K562 (cell line): Measurements from ENCODE around the gene PTOV1. TPM values are rescaled to one million over a fixed set of nuclear protein-coding genes. Genes with fewer than 3 reads are reported as not detected.

Experiments used
- ATAC-seq: fragments of 200-7000 bp; cut with Tn5 transposase; 3 replicates; pipeline ENCODE4 v1.9.1; 2020; ENCODE audit warnings: moderate library complexity
- BruUV-seq: library from RNA; stranded (reverse); fragments of 400-500 nt; replicated peaks from 2 replicates; lab custom pipeline; 2021; lab: Mats Ljungman, UMichigan
- CTCF ChIA-PET: fragments of 300-600 bp; formaldehyde crosslinking; extraction: SDS; loops from one replicate; lab custom pipeline; 2021; ENCODE audit warnings: low intra/inter-chr PET ratio; lab: Yijun Ruan, JAX
- POLR2A ChIA-PET: fragments of 300-600, 350-650 bp; sonication (Branson Sonifier 250); formaldehyde crosslinking; extraction: SDS; loops from one replicate; lab custom pipeline; 2021; ENCODE audit warnings: antibody characterized with exemption, inconsistent platforms; lab: Yijun Ruan, JAX
- DNase-seq, 4 experiments: peaks; one replicate each; pipeline versions ENCODE4 v3.0.0 to v3.0.0-alpha.2; 2011 to 2018; ENCODE audit warnings: low spot score in 3 of 4, mixed read lengths in 3 of 4; ENCODE audit errors: extremely low read depth in 1 of 4
- FAIRE-seq: peaks from 2 replicates; lab custom pipeline; 2011; peaks lifted over from hg19 to GRCh38; lab: Jason Lieb, UNC
- H2AFZ ChIP-seq: 2 replicates; pipeline ENCODE4 v1.6.0; 2011; ENCODE audit warnings: low read depth, low read length, control low read depth, inconsistent platforms
- H3K27ac ChIP-seq: fragments of 200-600 bp; 3 replicates; pipeline ENCODE4 v1.8.0; 2011; ENCODE audit warnings: low read depth, mild to moderate bottlenecking, control low read depth, inconsistent platforms, low read length, moderate library complexity, mixed read lengths; ENCODE audit errors: extremely low read depth
- H3K27me3 ChIP-seq, 2 experiments: fragments of 300-600 bp in 1 of 2; 2 replicates in 1 of 2; 3 replicates in 1 of 2; pipeline versions ENCODE4 v1.6.0 to v1.8.0; 2011; ENCODE audit warnings: inconsistent platforms in 2 of 2, low read length in 2 of 2, mild to moderate bottlenecking in 1 of 2, mixed read lengths in 1 of 2, moderate library complexity in 1 of 2; ENCODE audit not compliant: control insufficient read depth in 2 of 2, insufficient read depth in 2 of 2
- H3K36me3 ChIP-seq: fragments of 300-600 bp; 3 replicates; pipeline ENCODE4 v1.8.0; 2011; ENCODE audit warnings: mild to moderate bottlenecking, low read length, inconsistent platforms; ENCODE audit not compliant: control insufficient read depth, insufficient read depth
- H3K4me1 ChIP-seq, 2 experiments: fragments of 200-600 bp in 1 of 2; replicated peaks in 1 of 2; 2 replicates in 1 of 2; 3 replicates in 1 of 2; pipeline versions ENCODE4 v1.5.1 to v1.8.0; 2011; ENCODE audit warnings: inconsistent platforms in 2 of 2, low read length in 2 of 2, mild to moderate bottlenecking in 1 of 2, mixed read lengths in 1 of 2, moderate library complexity in 1 of 2; ENCODE audit not compliant: control insufficient read depth in 2 of 2, insufficient read depth in 2 of 2
- H3K4me2 ChIP-seq: 2 replicates; pipeline ENCODE4 v1.6.1; 2011; ENCODE audit warnings: low read length, control low read depth, inconsistent platforms, mixed read lengths; ENCODE audit not compliant: insufficient read depth
- H3K4me3 ChIP-seq: fragments of 200-600 bp; sonication (generic), shearing (Covaris generic); 2 replicates; pipeline ENCODE4 v1.5.1; 2016; ENCODE audit warnings: control low read depth, inconsistent platforms
- H3K79me2 ChIP-seq: fragments of 200-600 bp; 3 replicates; pipeline ENCODE4 v1.8.0; 2011; ENCODE audit warnings: low read length, inconsistent platforms; ENCODE audit not compliant: control insufficient read depth, insufficient read depth
- H3K9ac ChIP-seq, 2 experiments: 2 replicates each; pipeline versions ENCODE4 v1.6.0 to v1.6.1; 2011; ENCODE audit warnings: low read depth in 2 of 2, low read length in 2 of 2, control low read depth in 1 of 2, inconsistent platforms in 1 of 2, mild to moderate bottlenecking in 1 of 2, mixed read lengths in 1 of 2; ENCODE audit not compliant: insufficient read depth in 1 of 2
- H3K9me1 ChIP-seq: one replicate; pipeline ENCODE4 v1.6.0; 2011; ENCODE audit warnings: inconsistent platforms, mild to moderate bottlenecking, low read length, moderate library complexity; ENCODE audit not compliant: control insufficient read depth, insufficient read depth
- H3K9me3 ChIP-seq: replicated peaks from 2 replicates; pipeline ENCODE4 v1.5.1; 2011; ENCODE audit warnings: low read depth, low read length, inconsistent platforms; ENCODE audit not compliant: control insufficient read depth, insufficient read depth
- H4K20me1 ChIP-seq: replicated peaks from 2 replicates; pipeline ENCODE4 v1.6.1; 2011; ENCODE audit warnings: low read length, inconsistent platforms, mixed read lengths; ENCODE audit not compliant: control insufficient read depth, insufficient read depth
- NFIC ChIP-seq: fragments of 450-650 bp; IDR thresholded peaks from 2 replicates; pipeline ENCODE4 v1.6.1; 2017; ENCODE audit warnings: mild to moderate bottlenecking, inconsistent platforms
- PTRF ChIP-seq: fragments of 450-650 bp; IDR thresholded peaks from 2 replicates; pipeline ENCODE4 v1.6.1; 2016; ENCODE audit warnings: mild to moderate bottlenecking, missing genetic modification characterization, missing compliant biosample characterization
- SMARCA4 ChIP-seq: fragments of 450-650 bp; IDR thresholded peaks from 2 replicates; pipeline ENCODE4 v1.6.1; 2016
- YY1 ChIP-seq, 3 experiments: IDR thresholded peaks; 2 replicates each; pipeline ENCODE4 v1.6.1; 2011; ENCODE audit warnings: low read length in 2 of 3, mild to moderate bottlenecking in 2 of 3, moderate library complexity in 2 of 3, borderline replicate concordance in 1 of 3, control low read depth in 1 of 3, low read depth in 1 of 3; ENCODE audit not compliant: insufficient read depth in 3 of 3, insufficient replicate concordance in 2 of 3, control insufficient read depth in 1 of 3, insufficient read length in 1 of 3; ENCODE audit errors: extremely low read depth in 1 of 3
- ZBTB33 ChIP-seq: sonication (generic); formaldehyde crosslinking; IDR thresholded peaks from 2 replicates; pipeline ENCODE4 v1.8.1; 2023; ENCODE audit warnings: mild to moderate bottlenecking, missing genetic modification reagents
- ZFP91 ChIP-seq: sonication (generic); formaldehyde crosslinking; IDR thresholded peaks from 2 replicates; pipeline ENCODE4 v1.8.0; 2022; ENCODE audit warnings: mild to moderate bottlenecking, missing genetic modification reagents
- WGBS: fragments of 100-300 bp; shearing (Covaris generic); methylation state at CpG from one replicate; pipeline ENCODE4 v1.1.6; 2016; ENCODE audit warnings: low coverage, mixed read lengths; ENCODE audit not compliant: insufficient coverage; ENCODE audit errors: missing lambda C conversion rate; 5-methylcytosine and 5-hydroxymethylcytosine counted together
- in situ Hi-C: fragments of 300-500 bp; cut with MboI; formaldehyde crosslinking; loops from 4 replicates; pipeline ENCODE4 v1.15.0; 2018; ENCODE audit warnings: inconsistent platforms, mixed read lengths
- intact Hi-C: fragments of 100-400 bp; cut with micrococcal nuclease; formaldehyde crosslinking; loops from 2 replicates; pipeline ENCODE4 v1.14.2; 2022
- polyA plus RNA-seq, 8 experiments: library from polyadenylated mRNA; depleted of rRNA in 4 of 8; stranded (reverse) in 5 of 8; unstranded in 3 of 8; fragments of >200 nt; fragmentation: Nextera tagmentation in 2 of 8; fragmentation: Illumina TruSeq in 1 of 8; extraction: Ambion mirVana in 2 of 8; extraction: Trizol in 1 of 8; gene quantifications; 2 replicates each; pipeline versions ENCODE4 v1.2.1 to v1.2.3, GENCODE V29; 2011 to 2014; ENCODE audit warnings: inconsistent platforms in 1 of 8, missing spikeins in 1 of 8
- total RNA-seq, 7 experiments: library from RNA; depleted of rRNA in 6 of 7; stranded (reverse); fragments of >200 nt in 6 of 7; fragmentation: Illumina TruSeq in 2 of 7; extraction: Trizol in 2 of 7; gene quantifications; 2 replicates each; pipeline versions ENCODE4 v1.2.1 to v1.2.3, GENCODE V29; 2011 to 2021; ENCODE audit warnings: low replicate concordance in 1 of 7

Gene PTOV1
- total and polyA plus RNA-seq, 9 of the 15 experiments (the other 6 are each of a cell fraction or from before 2014, with no cell fraction given): 4.9 to 169 (median 43.5) TPM

DNA sequence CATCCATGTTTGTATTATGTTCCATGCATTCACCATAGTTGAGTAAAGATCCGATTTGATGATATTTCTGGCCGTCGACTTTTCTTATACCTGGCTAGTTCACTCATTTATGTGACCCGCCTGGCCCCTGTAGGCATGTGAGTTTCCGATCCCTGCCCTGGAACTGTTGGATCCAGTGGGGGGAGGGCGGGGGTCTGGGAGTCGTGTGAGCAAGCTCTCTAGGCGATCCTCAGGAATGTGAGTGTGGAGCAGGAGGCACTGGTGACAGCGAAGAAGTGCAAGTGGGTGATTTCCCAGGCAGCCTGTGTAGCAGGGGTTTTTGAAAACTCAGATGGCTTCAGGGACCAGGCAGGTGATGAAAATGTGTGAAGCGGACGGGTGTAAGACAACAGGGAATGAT is 10.6 kb upstream of the PTOV1 start:
- BruUV-seq: no TSS peak
- Histone ChIP-seq H4K20me1 (no peaks in the 10 kb centered on the region), H3K9ac (peak overlapping the region in 1 of 2 experiments; percentile 43; a peak in 1 of 4 replicates), H3K36me3 (peaks cover 56% of the 10 kb centered on the region), H3K9me3 (no peaks in the 10 kb centered on the region), H3K79me2 (no peaks in the 10 kb centered on the region), H3K27ac (no peak overlapping the region), H3K4me3 (no peak overlapping the region), H3K4me2 (no peak overlapping the region), H3K4me1 (peaks cover 0 to 23% of the 10 kb centered on the region in 2 experiments; a peak in 2 of 5 replicates), H3K27me3 (no peaks in the 10 kb centered on the region), H3K9me1 (peaks cover 2% of the 10 kb centered on the region), H2AFZ (no peak overlapping the region)
- WGBS: 95% methylated on average over 9 of the region's 11 CpGs
- FAIRE-seq (no peak), DNase-seq (no peak), ATAC-seq (no peak)
- intact Hi-C loops (no loop called here), in situ Hi-C loops (no loop called here)
- POLR2A ChIA-PET: interaction anchor here (2.2 kb wide), 1 partner anchor 10 kb away, joined by 7 read pairs; no protein-coding TSS in a partner anchor
- CTCF ChIA-PET: no interaction called here
- TF ChIP-seq PTRF (tag) (no peak), SMARCA4 (no peak)

DNA sequence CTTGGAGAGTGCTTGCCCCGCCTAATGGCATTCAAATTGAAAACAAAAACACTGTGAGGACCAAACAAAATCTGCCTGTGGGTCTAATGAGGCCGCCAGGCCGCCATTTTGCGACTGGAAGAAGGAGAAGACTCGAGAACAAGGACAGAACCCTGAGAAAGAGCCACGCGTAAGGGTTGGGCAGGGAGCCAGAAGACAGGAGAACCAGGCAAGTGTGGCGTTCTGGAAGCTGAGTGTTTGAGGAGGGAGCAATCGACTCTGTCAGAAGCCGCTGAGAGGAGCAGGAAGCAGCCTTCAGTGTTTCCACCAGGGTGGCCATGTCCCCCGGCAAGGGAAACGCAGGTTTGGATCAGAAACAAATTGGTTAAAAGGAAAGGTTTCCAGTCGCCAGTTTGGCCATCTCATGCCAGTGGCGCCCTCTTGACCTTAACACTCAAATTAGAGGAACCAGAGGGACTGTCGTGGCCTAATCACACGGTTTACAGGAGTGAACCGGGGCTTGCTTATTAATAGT is 10.2 kb upstream of the PTOV1 start:
- Histone ChIP-seq H3K79me2 (no peaks in the 10 kb centered on the region), H3K4me1 (peaks cover 0 to 18% of the 10 kb centered on the region in 2 experiments; a peak in 2 of 5 replicates), H4K20me1 (no peaks in the 10 kb centered on the region), H3K27ac (no peak overlapping the region; the same call in 2 of the 3 replicates), H3K9me3 (no peaks in the 10 kb centered on the region), H3K4me2 (no peak overlapping the region), H3K9ac (peak overlapping the region in 1 of 2 experiments; percentile 70; a peak in 2 of 4 replicates), H3K27me3 (no peaks in the 10 kb centered on the region), H3K9me1 (peaks cover 2% of the 10 kb centered on the region), H2AFZ (no peak overlapping the region), H3K36me3 (peaks cover 51% of the 10 kb centered on the region), H3K4me3 (no peak overlapping the region)
- POLR2A ChIA-PET: interaction anchor here (2.2 kb wide), 1 partner anchor 9 kb away, joined by 7 read pairs; no protein-coding TSS in a partner anchor
- intact Hi-C loops: no loop called here
- ATAC-seq (no peak), FAIRE-seq (no peak), DNase-seq (no peak)
- no TSS peak for BruUV-seq
- CTCF ChIA-PET: no interaction called here
- in situ Hi-C loops: no loop called here
- no peak for TF ChIP-seq ZFP91 (CRISPR knock-in tag)
- TF ChIP-seq NFIC: peak; percentile 65
- TF ChIP-seq YY1 (IDR thresholded peaks at IDR 0.05; ENCODE audit: borderline replicate concordance in 1 of 3, control insufficient read depth in 1 of 3, extremely low read depth in 1 of 3, insufficient read depth in 3 of 3, insufficient read length in 1 of 3, insufficient replicate concordance in 2 of 3, low read depth in 1 of 3, low read length in 2 of 3): peak in 1 of 3 experiments; percentile 24
- 0 out of 2 replicates have a peak, but pooled peaks have one; percentile 47 for TF ChIP-seq ZBTB33
- WGBS: 78% methylated on average over 17 of the region's 17 CpGs
